ENCODE results near the gene NCS1.

The NCS1 gene

GRCh38 chr9:130140706-130141105 is 31.5 kb upstream of the NCS1 start:
- no peak overlapping the region for H3K27ac Mint-ChIP-seq
- H3K27me3 Mint-ChIP-seq = peaks cover 41% of the 10 kb centered on the region
- H3K9me3 Mint-ChIP-seq = no peaks in the 10 kb centered on the region
- peaks cover 33% of the 10 kb centered on the region for H3K4me1 Mint-ChIP-seq
- H3K4me3 Mint-ChIP-seq = no peak overlapping the region
- CTCF ChIA-PET = no interaction called here
- peaks cover 14% of the 10 kb centered on the region for H3K36me3 Mint-ChIP-seq
- no peak for DNase-seq

- Mint-ChIP-seq H3K9me3 (no peaks in the 10 kb centered on the region), H3K4me1 (peaks cover 23% of the 10 kb centered on the region), H3K27ac (no peak overlapping the region), H3K27me3 (peaks cover 52% of the 10 kb centered on the region), H3K36me3 (peaks cover 3% of the 10 kb centered on the region), H3K4me3 (no peak overlapping the region)
- CTCF ChIA-PET = no interaction called here
- no peak for DNase-seq
Observed at GRCh38 chr9:130142056-130142455, 30.1 kb upstream of the NCS1 start.

DNA sequence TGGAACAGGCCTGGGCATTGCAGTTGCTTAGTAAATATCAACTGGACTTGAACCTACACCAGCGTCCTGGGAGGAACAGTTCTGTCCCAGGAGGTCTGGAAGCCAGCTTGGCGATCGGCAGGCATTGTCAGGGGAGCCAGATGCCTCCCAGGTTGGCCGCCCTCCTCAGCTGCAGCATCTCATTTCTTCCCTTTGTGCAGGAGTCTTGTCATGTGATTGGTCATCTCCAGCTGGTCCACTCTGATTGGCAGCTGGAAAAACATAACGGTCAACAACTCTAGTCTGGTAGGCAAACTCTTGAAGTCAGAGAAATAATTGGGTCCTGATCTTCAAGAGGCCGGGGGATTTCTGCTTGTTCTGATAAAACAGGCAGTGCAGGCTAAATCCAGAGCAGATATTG is 29.6 kb upstream of the NCS1 start:
- H3K4me1 Mint-ChIP-seq = peaks cover 23% of the 10 kb centered on the region
- H3K27ac Mint-ChIP-seq = no peak overlapping the region
- H3K9me3 Mint-ChIP-seq = no peaks in the 10 kb centered on the region
- CTCF ChIA-PET = no interaction called here
- H3K36me3 Mint-ChIP-seq = peaks cover under 1% of the 10 kb centered on the region
- H3K4me3 Mint-ChIP-seq = no peak overlapping the region
- DNase-seq = no peak
- H3K27me3 Mint-ChIP-seq = peaks cover 58% of the 10 kb centered on the region

- no peak for DNase-seq
- Mint-ChIP-seq H3K9me3 (no peaks in the 10 kb centered on the region), H3K36me3 (no peaks in the 10 kb centered on the region), H3K4me1 (peaks cover 17% of the 10 kb centered on the region), H3K27ac (no peak overlapping the region), H3K4me3 (no peak overlapping the region), H3K27me3 (peaks cover 61% of the 10 kb centered on the region)
- CTCF ChIA-PET = no interaction called here
Observed at GRCh38 chr9:130143279-130143893, 28.8 kb upstream of the NCS1 start.

- CTCF ChIA-PET = no interaction called here
- Mint-ChIP-seq H3K36me3 (no peaks in the 10 kb centered on the region), H3K4me3 (no peak overlapping the region), H3K4me1 (peaks cover 11% of the 10 kb centered on the region), H3K27me3 (peaks cover 63% of the 10 kb centered on the region), H3K27ac (no peak overlapping the region), H3K9me3 (no peaks in the 10 kb centered on the region)
- DNase-seq = no peak
Observed at GRCh38 chr9:130143958-130144366, 28.2 kb upstream of the NCS1 start.

GRCh38 chr9:130144703-130145102 is 27.5 kb upstream of the NCS1 start:
- H3K4me3 Mint-ChIP-seq = no peak overlapping the region
- peaks cover 6% of the 10 kb centered on the region for H3K4me1 Mint-ChIP-seq
- DNase-seq = no peak
- no peaks in the 10 kb centered on the region for H3K36me3 Mint-ChIP-seq
- CTCF ChIA-PET = interaction anchor here (0.8 kb wide), 1 partner anchor 32 kb away, joined by 3 read pairs; no protein-coding TSS in a partner anchor
- H3K9me3 Mint-ChIP-seq = no peaks in the 10 kb centered on the region
- peaks cover 63% of the 10 kb centered on the region for H3K27me3 Mint-ChIP-seq
- H3K27ac Mint-ChIP-seq = no peak overlapping the region

- Mint-ChIP-seq H3K27ac (no peak overlapping the region), H3K36me3 (no peaks in the 10 kb centered on the region), H3K9me3 (no peaks in the 10 kb centered on the region), H3K27me3 (peaks cover 63% of the 10 kb centered on the region), H3K4me1 (peaks cover 6% of the 10 kb centered on the region), H3K4me3 (no peak overlapping the region)
- DNase-seq = no peak
- CTCF ChIA-PET = interaction anchor here (0.8 to 1.7 kb wide), 2 partner anchors 33 to 38 kb away, joined by 3 to 7 read pairs; no protein-coding TSS in a partner anchor
Observed at GRCh38 chr9:130145658-130146057, 26.5 kb upstream of the NCS1 start.

- no peaks in the 10 kb centered on the region for H3K36me3 Mint-ChIP-seq
- peaks cover 6% of the 10 kb centered on the region for H3K4me1 Mint-ChIP-seq
- no peak overlapping the region for H3K27ac Mint-ChIP-seq
- DNase-seq = no peak
- H3K9me3 Mint-ChIP-seq = no peaks in the 10 kb centered on the region
- CTCF ChIA-PET = no interaction called here
- H3K27me3 Mint-ChIP-seq = peaks cover 60% of the 10 kb centered on the region
- no peak overlapping the region for H3K4me3 Mint-ChIP-seq
Observed at GRCh38 chr9:130147198-130147597, 25.0 kb upstream of the NCS1 start.

- no peak for DNase-seq
- Mint-ChIP-seq H3K36me3 (no peaks in the 10 kb centered on the region), H3K9me3 (no peaks in the 10 kb centered on the region), H3K4me1 (peaks cover 6% of the 10 kb centered on the region), H3K4me3 (no peak overlapping the region), H3K27ac (no peak overlapping the region), H3K27me3 (peaks cover 53% of the 10 kb centered on the region)
- CTCF ChIA-PET = interaction anchor here (1.4 kb wide), 1 partner anchor 41 kb away, joined by 5 read pairs; no protein-coding TSS in a partner anchor
Observed at GRCh38 chr9:130147910-130148309, 24.3 kb upstream of the NCS1 start.

- peaks cover 1% of the 10 kb centered on the region for H3K4me1 Mint-ChIP-seq
- H3K4me3 Mint-ChIP-seq = no peak overlapping the region
- CTCF ChIA-PET = interaction anchor here (1.4 kb wide), 1 partner anchor 42 kb away, joined by 5 read pairs; no protein-coding TSS in a partner anchor
- H3K36me3 Mint-ChIP-seq = no peaks in the 10 kb centered on the region
- no peak for DNase-seq
- no peaks in the 10 kb centered on the region for H3K9me3 Mint-ChIP-seq
- H3K27ac Mint-ChIP-seq = no peak overlapping the region
- H3K27me3 Mint-ChIP-seq = peaks cover 42% of the 10 kb centered on the region
Observed at GRCh38 chr9:130149031-130149430, 23.2 kb upstream of the NCS1 start.

DNA sequence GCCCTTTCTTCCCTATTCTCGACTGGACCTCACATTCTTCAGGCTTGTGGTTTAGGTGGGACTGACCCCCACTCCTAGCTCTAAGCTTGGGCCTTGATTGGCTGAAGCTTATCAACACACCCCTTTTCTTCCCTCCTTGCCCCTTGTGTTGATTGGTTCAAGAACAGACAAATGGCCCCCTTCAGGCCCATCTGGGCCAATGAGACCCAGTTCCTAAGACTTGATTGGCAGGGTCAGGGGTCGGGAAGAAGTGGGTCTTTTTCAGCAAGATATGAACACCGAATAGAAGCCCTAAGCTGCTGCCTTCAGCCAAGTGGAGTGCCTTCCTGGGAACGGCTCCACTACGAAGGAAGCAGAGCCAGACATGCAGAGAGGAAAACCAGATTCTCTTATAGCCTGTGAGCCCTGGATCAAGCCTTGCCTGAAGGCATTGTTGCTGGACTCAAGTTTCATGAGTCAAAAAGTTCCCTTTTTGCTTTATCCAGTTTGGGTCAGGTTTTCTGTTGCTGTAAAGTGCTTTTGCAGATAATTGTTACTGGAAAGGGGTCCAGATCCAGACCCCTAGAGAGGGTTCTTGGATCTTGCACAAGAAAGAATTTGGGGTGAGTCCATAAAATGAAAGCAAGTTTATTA is 22.4 kb upstream of the NCS1 start:
- no peak overlapping the region for H3K4me3 Mint-ChIP-seq
- no peaks in the 10 kb centered on the region for H3K9me3 Mint-ChIP-seq
- no peaks in the 10 kb centered on the region for H3K36me3 Mint-ChIP-seq
- no peak for DNase-seq
- H3K4me1 Mint-ChIP-seq = no peaks in the 10 kb centered on the region
- CTCF ChIA-PET = no interaction called here
- H3K27me3 Mint-ChIP-seq = peaks cover 35% of the 10 kb centered on the region
- no peak overlapping the region for H3K27ac Mint-ChIP-seq

DNA sequence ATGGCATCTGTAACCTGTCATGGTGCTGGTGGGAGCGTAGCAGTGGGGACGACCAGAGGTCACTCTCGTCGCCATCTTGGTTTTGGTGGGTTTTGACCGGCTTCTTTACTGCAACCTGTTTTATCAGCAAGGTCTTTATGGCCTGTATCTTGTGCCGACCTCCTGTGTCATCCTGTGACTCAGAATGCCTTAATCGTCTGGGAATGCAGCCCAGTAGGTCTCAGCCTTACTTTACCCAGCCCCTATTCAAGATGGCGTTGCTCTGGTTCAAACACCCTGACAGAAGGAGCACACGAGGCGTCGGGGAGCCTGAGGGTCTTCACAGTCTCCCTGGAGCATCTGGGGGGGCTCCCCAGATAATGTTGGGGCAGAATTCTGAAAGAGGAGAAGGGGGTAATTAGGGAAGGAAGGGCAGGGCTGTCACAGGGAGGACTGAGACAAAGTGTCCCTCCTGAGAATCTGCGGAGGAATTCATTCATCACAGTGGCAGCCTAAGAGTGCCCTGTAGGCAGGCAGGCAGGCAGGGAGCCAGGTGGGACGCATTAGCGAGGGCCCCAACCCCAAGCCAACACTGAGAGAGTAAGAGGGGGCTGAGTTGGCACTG is 21.3 kb upstream of the NCS1 start:
- Mint-ChIP-seq H3K9me3 (no peaks in the 10 kb centered on the region), H3K27ac (no peak overlapping the region), H3K4me1 (no peaks in the 10 kb centered on the region), H3K4me3 (no peak overlapping the region), H3K27me3 (peaks cover 26% of the 10 kb centered on the region), H3K36me3 (no peaks in the 10 kb centered on the region)
- DNase-seq = no peak
- CTCF ChIA-PET = no interaction called here

GRCh38 chr9:130154816-130155215 is 17.4 kb upstream of the NCS1 start:
- no peak overlapping the region for H3K27ac Mint-ChIP-seq
- DNase-seq = no peak
- H3K4me3 Mint-ChIP-seq = no peak overlapping the region
- H3K36me3 Mint-ChIP-seq = no peaks in the 10 kb centered on the region
- peaks cover 12% of the 10 kb centered on the region for H3K27me3 Mint-ChIP-seq
- no peaks in the 10 kb centered on the region for H3K4me1 Mint-ChIP-seq
- CTCF ChIA-PET = no interaction called here
- no peaks in the 10 kb centered on the region for H3K9me3 Mint-ChIP-seq

DNA sequence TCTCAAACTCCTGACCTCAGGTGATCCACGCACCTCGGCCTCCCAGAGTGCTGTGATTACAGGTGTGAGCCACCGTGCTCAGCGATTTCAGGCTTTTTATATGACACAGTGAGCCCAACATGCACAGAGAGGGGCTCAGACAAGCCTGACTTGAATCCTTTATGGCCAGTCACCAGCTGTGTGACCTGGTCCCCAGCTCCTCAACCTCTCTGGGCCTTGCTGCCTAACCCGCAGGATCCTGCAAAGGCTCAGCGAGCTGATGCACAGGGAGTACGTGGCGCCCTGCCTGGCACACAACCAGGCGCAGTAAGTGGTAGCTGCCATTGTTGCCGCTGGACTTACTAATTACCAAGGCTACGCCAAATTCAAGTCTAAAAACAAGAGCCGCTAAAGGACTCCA is 16.6 kb upstream of the NCS1 start:
- Mint-ChIP-seq H3K4me1 (no peaks in the 10 kb centered on the region), H3K36me3 (no peaks in the 10 kb centered on the region), H3K4me3 (no peak overlapping the region), H3K27me3 (peaks cover 16% of the 10 kb centered on the region), H3K27ac (no peak overlapping the region), H3K9me3 (no peaks in the 10 kb centered on the region)
- DNase-seq = no peak
- CTCF ChIA-PET = no interaction called here

DNA sequence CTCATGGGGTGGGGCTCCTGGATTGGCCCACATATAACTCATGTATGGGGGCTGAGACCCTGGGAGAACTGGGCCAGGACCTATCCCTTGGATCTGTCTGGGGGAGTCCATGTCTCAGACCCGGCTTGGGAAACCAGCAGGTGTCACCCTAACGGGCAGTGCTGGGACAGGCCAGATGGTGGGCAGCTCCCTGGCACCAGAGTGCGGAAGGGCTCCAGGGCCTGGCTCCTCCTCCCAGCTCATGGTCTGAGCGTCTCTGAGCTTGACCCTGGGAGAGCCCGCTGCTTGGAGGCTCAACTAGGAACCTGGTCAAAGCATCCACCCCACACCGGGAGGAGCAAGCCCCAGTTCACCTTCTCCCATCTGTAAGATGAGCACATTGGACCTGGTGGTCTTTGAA is 15.5 kb upstream of the NCS1 start:
- Mint-ChIP-seq H3K4me1 (no peaks in the 10 kb centered on the region), H3K4me3 (no peak overlapping the region), H3K27ac (no peak overlapping the region), H3K9me3 (no peaks in the 10 kb centered on the region), H3K36me3 (no peaks in the 10 kb centered on the region), H3K27me3 (peaks cover 14% of the 10 kb centered on the region)
- CTCF ChIA-PET = no interaction called here
- DNase-seq = no peak

All from activated naive CD4-positive, alpha-beta T cell treated with anti-CD3 and anti-CD28 coated beads, Interleukin-2, amount 10 ng/mL, durations not matched to agents 7 days and 5 days (primary cell).